GM12875 (cell line): ENCODE data around the gene SGMS1.

Experiments
- H3K4me3 ChIP-seq: one replicate; pipeline ENCODE4 v1.5.1; 2011; ENCODE audit warnings: low read depth, low read length, control low read depth
- TF ChIP-seq, protein P1 (sequence below): IDR thresholded peaks from 2 replicates; pipeline ENCODE4 v1.5.1; 2011; ENCODE audit warnings: low read depth, mild to moderate bottlenecking, control low read depth, inconsistent platforms, low read length, moderate library complexity, borderline replicate concordance; ENCODE audit not compliant: insufficient read depth

The SGMS1 gene

GRCh38 chr10:50417886-50418830, 205.6 kb downstream of the SGMS1 start:
- peak overlapping the region; percentile 73 for H3K4me3 ChIP-seq
- TF ChIP-seq, protein P1, sequence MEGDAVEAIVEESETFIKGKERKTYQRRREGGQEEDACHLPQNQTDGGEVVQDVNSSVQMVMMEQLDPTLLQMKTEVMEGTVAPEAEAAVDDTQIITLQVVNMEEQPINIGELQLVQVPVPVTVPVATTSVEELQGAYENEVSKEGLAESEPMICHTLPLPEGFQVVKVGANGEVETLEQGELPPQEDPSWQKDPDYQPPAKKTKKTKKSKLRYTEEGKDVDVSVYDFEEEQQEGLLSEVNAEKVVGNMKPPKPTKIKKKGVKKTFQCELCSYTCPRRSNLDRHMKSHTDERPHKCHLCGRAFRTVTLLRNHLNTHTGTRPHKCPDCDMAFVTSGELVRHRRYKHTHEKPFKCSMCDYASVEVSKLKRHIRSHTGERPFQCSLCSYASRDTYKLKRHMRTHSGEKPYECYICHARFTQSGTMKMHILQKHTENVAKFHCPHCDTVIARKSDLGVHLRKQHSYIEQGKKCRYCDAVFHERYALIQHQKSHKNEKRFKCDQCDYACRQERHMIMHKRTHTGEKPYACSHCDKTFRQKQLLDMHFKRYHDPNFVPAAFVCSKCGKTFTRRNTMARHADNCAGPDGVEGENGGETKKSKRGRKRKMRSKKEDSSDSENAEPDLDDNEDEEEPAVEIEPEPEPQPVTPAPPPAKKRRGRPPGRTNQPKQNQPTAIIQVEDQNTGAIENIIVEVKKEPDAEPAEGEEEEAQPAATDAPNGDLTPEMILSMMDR = no peak

- TF ChIP-seq, protein P1 = no peak
- peak overlapping the region; percentile 73 for H3K4me3 ChIP-seq
Measured at GRCh38 chr10:50417486-50417885, 206.3 kb downstream of the SGMS1 start.

DNA sequence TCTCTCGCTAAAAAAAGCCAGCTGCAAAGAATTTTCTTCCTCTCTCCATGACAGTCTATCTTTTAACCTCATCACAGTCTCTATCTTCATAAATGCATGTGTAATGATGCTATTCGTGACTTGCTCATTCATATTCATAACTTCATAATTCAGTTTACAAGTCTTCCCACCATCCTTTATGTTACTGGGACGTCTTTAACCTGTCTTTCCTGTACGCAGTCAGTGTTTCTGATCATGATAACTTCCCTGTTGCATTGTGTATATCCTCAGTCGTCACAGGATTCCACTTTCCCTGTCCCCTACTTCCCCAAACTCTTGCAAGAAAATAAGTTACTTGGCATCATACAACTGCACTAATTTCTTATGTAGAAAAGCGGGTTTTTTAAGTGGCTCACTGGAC, 206.9 kb downstream of the SGMS1 start:
- TF ChIP-seq, protein P1 = no peak
- peak overlapping the region; percentile 27 for H3K4me3 ChIP-seq

- H3K4me3 ChIP-seq = peak overlapping the region; percentile 17
- TF ChIP-seq, protein P1 = no peak
Measured at GRCh38 chr10:50416181-50416824, 207.5 kb downstream of the SGMS1 start.

DNA sequence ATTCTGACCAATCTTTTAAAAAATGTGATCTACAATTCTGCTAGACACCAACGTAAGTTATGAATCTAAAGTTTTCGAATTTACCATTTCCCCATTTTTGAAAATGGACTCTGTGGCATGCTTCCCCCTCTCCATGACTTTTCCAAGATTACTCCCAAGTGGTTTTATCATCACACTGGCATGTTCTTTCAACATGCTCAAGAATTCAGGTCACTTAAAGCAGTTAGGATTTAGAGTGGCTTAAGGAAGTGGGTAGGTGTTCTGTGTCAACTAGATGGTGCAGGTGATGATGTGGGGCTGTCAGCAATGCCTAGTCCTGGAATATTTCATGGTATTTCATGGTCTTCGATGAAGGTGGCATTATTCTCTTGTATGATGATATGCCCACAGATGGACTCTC, 208.5 kb downstream of the SGMS1 start:
- no peak overlapping the region for H3K4me3 ChIP-seq
- TF ChIP-seq, protein P1 = no peak

DNA sequence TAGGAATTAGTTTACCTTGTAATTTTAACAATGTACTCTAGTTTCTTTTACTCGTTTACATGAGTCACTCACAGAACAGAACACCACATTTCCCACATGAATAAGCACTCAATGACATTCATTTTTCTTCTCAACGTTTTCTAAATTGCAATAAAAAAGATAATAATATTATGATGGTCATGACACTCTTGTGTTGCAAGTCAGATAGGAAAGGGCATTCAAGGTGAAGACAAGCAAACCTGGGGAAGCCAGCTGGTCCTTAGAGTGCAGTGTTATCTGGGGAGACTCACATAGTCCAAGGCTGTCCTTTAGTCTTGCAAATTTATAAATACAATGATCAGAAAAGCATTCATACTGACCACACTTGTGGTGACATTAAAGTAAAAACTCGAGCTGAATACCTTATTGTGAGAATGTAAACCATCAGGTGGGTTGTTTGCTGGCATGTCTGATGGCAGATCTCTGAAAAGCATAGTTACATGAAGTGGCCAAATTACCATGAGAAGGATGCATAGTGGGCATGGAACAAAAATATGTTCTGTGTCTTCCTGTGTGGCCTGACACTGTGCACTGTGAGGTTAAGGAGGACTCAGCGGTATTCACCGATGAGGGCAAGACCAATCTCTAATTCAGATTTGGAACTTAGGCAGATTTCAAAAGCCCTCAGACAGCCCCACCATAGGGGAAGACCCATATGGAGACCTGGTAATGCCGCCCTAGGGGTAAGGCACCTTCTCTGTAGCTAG, 213.5 kb downstream of the SGMS1 start:
- no peak overlapping the region for H3K4me3 ChIP-seq
- TF ChIP-seq, protein P1 = no peak
